Fibroblast of lung (primary cell): Measurements from ENCODE around the gene CAB39L. TPM values are rescaled to one million over a fixed set of nuclear protein-coding genes. Genes with fewer than 3 reads are reported as not detected.
A peak's percentile ranks its signal among the peaks of the same experiment; 100 is the strongest.

Experiments
- DNase-seq, 2 donors: peaks; one replicate each; pipeline versions ENCODE4 v3.0.0 to v3.0.0-alpha.2; 2010; ENCODE audit warnings: low read depth in 2 of 2
- H2AFZ ChIP-seq: 2 replicates; pipeline ENCODE4 v1.5.1; 2012; ENCODE audit warnings: low read length, control low read depth, inconsistent platforms
- H3K27ac ChIP-seq: 2 replicates; pipeline ENCODE4 v1.5.1; 2011; ENCODE audit warnings: low read length, control low read depth; ENCODE audit not compliant: insufficient read depth
- H3K27me3 ChIP-seq: 2 replicates; pipeline ENCODE4 v1.5.1; 2011; ENCODE audit warnings: mild to moderate bottlenecking, low read length; ENCODE audit not compliant: control insufficient read depth, insufficient read depth
- H3K36me3 ChIP-seq: 2 replicates; pipeline ENCODE4 v1.5.1; 2011; ENCODE audit warnings: low read length; ENCODE audit not compliant: control insufficient read depth, insufficient read depth
- H3K4me1 ChIP-seq: 2 replicates; pipeline ENCODE4 v1.5.1; 2011; ENCODE audit warnings: low read length; ENCODE audit not compliant: control insufficient read depth, insufficient read depth; ENCODE audit errors: extremely low read depth
- H3K4me2 ChIP-seq: 2 replicates; pipeline ENCODE4 v1.5.1; 2011; ENCODE audit warnings: low read length, control low read depth; ENCODE audit not compliant: insufficient read depth; ENCODE audit errors: extremely low read depth
- H3K4me3 ChIP-seq, 4 experiments: fragments of 200-600 bp in 1 of 4; sonication (generic) in 1 of 4; replicated peaks in 1 of 4; 2 replicates each; pipeline ENCODE4 v1.5.1; 2011 to 2016; ENCODE audit warnings: low read length in 4 of 4, low read depth in 3 of 4, mild to moderate bottlenecking in 3 of 4, control low read depth in 2 of 4, inconsistent platforms in 1 of 4, mixed read lengths in 1 of 4; ENCODE audit not compliant: insufficient read depth in 1 of 4; ENCODE audit errors: control extremely low read depth in 1 of 4
- H3K79me2 ChIP-seq: 2 replicates; pipeline ENCODE4 v1.5.1; 2012; ENCODE audit warnings: mild to moderate bottlenecking, low read length, inconsistent platforms; ENCODE audit not compliant: control insufficient read depth, insufficient read depth
- H3K9ac ChIP-seq: 2 replicates; pipeline ENCODE4 v1.5.1; 2011; ENCODE audit warnings: mild to moderate bottlenecking, low read length, control low read depth; ENCODE audit not compliant: insufficient read depth
- H3K9me3 ChIP-seq: 2 replicates; pipeline ENCODE4 v1.5.1; 2012; ENCODE audit warnings: low read depth, low read length; ENCODE audit not compliant: control insufficient read depth, insufficient read depth
- H4K20me1 ChIP-seq: 2 replicates; pipeline ENCODE4 v1.5.1; 2011; ENCODE audit warnings: low read length; ENCODE audit not compliant: control insufficient read depth, insufficient read depth; ENCODE audit errors: extremely low read depth
- CTCF ChIP-seq, 2 donors: IDR thresholded peaks in 1 of 2; conservative IDR thresholded peaks in 1 of 2; 1 replicate in 1 of 2; 2 replicates in 1 of 2; pipeline ENCODE4 v1.5.1; 2011 to 2012; ENCODE audit warnings: low read length in 2 of 2, control low read depth in 1 of 2, inconsistent platforms in 1 of 2, low read depth in 1 of 2, mild to moderate bottlenecking in 1 of 2
- EZH2 ChIP-seq: IDR thresholded peaks from 2 replicates; pipeline ENCODE4 v1.5.1; 2012; ENCODE audit warnings: low read length, control low read depth, mild to moderate bottlenecking; ENCODE audit errors: missing control alignments
- polyA plus RNA-seq, 2 donors: library from polyadenylated mRNA; depleted of rRNA in 1 of 2; stranded (reverse) in 1 of 2; unstranded in 1 of 2; fragments of >200 nt; gene quantifications; 2 replicates each; pipeline ENCODE4 v1.2.1, GENCODE V29; 2011 to 2012; ENCODE audit warnings: missing spikeins in 1 of 2
- total RNA-seq: library from RNA; depleted of rRNA; stranded (reverse); fragments of >200 nt; gene quantifications from 2 replicates; pipeline ENCODE4 v1.2.1, GENCODE V29; 2014

CAB39L gene
- total and polyA plus RNA-seq, 2 donors (not counting 1 experiment from before 2014, with no cell fraction given), result 9.4 to 13.0 TPM

- Histone ChIP-seq H3K9me3 (no peaks in the 10 kb centered on the region), H3K27me3 (no peaks in the 10 kb centered on the region), H3K4me1 (no peaks in the 10 kb centered on the region), H4K20me1 (no peaks in the 10 kb centered on the region), H3K4me3 (no peak overlapping the region), H3K9ac (no peak overlapping the region), H3K79me2 (no peaks in the 10 kb centered on the region), H2AFZ (no peak overlapping the region), H3K36me3 (peaks cover 2% of the 10 kb centered on the region), H3K27ac (no peak overlapping the region), H3K4me2 (no peak overlapping the region)
- peak in 1 of 2 donors; percentile 65 for DNase-seq
- TF ChIP-seq EZH2 (no peak), CTCF (conservative IDR thresholded peaks at IDR 0.05 in 1 of 2, IDR thresholded peaks at IDR 0.05 in 1 of 2; ENCODE audit: low read depth in 1 of 2, low read length in 2 of 2) (no peak)
These were observed 20.9 kb upstream of the CAB39L start for GRCh38 chr13:49464621-49465325.

GRCh38 chr13:49464085-49464484 lies 20.2 kb upstream of the CAB39L start:
- H3K27me3 ChIP-seq, result no peaks in the 10 kb centered on the region
- no peak for DNase-seq
- H3K79me2 ChIP-seq, result no peaks in the 10 kb centered on the region
- H4K20me1 ChIP-seq, result no peaks in the 10 kb centered on the region
- H3K27ac ChIP-seq, result no peak overlapping the region
- H3K9me3 ChIP-seq, result no peaks in the 10 kb centered on the region
- no peaks in the 10 kb centered on the region for H3K4me1 ChIP-seq
- no peak overlapping the region for H3K4me3 ChIP-seq
- no peak overlapping the region for H2AFZ ChIP-seq
- TF ChIP-seq EZH2 (no peak), CTCF (conservative IDR thresholded peaks at IDR 0.05 in 1 of 2, IDR thresholded peaks at IDR 0.05 in 1 of 2; ENCODE audit: low read depth in 1 of 2, low read length in 2 of 2) (no peak)
- H3K36me3 ChIP-seq, result peaks cover 2% of the 10 kb centered on the region
- H3K4me2 ChIP-seq, result no peak overlapping the region
- no peak overlapping the region for H3K9ac ChIP-seq

- TF ChIP-seq EZH2 (no peak), CTCF (conservative IDR thresholded peaks at IDR 0.05 in 1 of 2, IDR thresholded peaks at IDR 0.05 in 1 of 2; ENCODE audit: low read depth in 1 of 2, low read length in 2 of 2) (no peak)
- peaks cover 2% of the 10 kb centered on the region for H3K36me3 ChIP-seq
- H3K27me3 ChIP-seq, result no peaks in the 10 kb centered on the region
- no peak overlapping the region for H2AFZ ChIP-seq
- no peaks in the 10 kb centered on the region for H3K9me3 ChIP-seq
- peaks cover 21% of the 10 kb centered on the region for H3K4me1 ChIP-seq
- no peak overlapping the region for H3K4me2 ChIP-seq
- no peaks in the 10 kb centered on the region for H4K20me1 ChIP-seq
- no peak for DNase-seq
- no peak overlapping the region for H3K27ac ChIP-seq
- no peak overlapping the region for H3K4me3 ChIP-seq
- no peaks in the 10 kb centered on the region for H3K79me2 ChIP-seq
- no peak overlapping the region for H3K9ac ChIP-seq
These were observed 15.7 kb upstream of the CAB39L start for GRCh38 chr13:49459580-49459979.
